ENCODE results near the gene POLR1G. TPM values are rescaled to one million over a fixed set of nuclear protein-coding genes. Genes with fewer than 3 reads are reported as not detected.

The POLR1G gene
- total and polyA plus RNA-seq, 4 donors: 1.1 to 2.4 (median 1.9) TPM

DNA sequence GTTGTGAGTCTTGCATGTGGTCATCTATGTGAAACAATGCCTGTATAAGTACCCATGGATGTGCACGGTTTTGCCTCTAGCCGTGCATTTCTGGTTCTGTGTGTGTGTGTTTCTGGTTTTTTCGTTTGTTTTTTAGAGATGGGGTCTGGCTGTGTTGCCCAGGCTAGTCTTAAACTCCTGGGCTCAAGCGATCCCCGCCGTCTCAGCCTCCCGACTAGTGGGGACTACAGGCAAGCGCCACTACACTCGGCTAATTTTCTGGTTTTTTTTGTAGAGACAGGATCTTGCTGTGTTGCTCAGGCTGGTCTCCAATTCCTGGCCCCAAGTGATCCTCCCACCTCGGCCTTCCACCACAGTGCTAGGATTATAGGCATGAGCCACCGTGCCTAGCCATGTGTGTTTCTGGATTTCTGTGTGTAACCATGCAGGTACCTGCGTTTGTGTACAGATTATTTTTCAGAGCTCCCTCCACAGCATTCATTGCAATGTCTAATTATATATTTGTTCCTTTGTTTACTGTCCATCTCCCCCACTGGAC, 45.5 kb downstream of the POLR1G start:
- Histone ChIP-seq H3K9me3 (ENCODE audit: control insufficient read depth in 4 of 4, low read length in 3 of 4) (no peaks in the 10 kb centered on the region), H3K27me3 (ENCODE audit: control insufficient read depth in 4 of 4, insufficient read depth in 4 of 4, low read length in 3 of 4) (no peaks in the 10 kb centered on the region), H3K4me1 (ENCODE audit: control insufficient read depth in 4 of 4, insufficient read depth in 4 of 4, low read length in 3 of 4) (peaks cover 0 to 15% (median 6%) of the 10 kb centered on the region in 4 donors), H3K9ac (ENCODE audit: low read depth in 1 of 2, low read length in 2 of 2) (no peak overlapping the region), H3K27ac (ENCODE audit: low read depth in 1 of 2, low read length in 2 of 2) (peak overlapping the region in 1 of 2 donors; percentile 36), H3K4me3 (ENCODE audit: low read depth in 1 of 3, low read length in 3 of 3) (no peak overlapping the region), H3K36me3 (ENCODE audit: control insufficient read depth in 4 of 4, insufficient read depth in 3 of 4, low read depth in 1 of 4, low read length in 3 of 4) (no peaks in the 10 kb centered on the region)
- TF ChIP-seq TAF1 (conservative IDR thresholded peaks at IDR 0.05) (no peak), SP1 (IDR thresholded peaks at IDR 0.05) (no peak), NR2F2 (IDR thresholded peaks at IDR 0.05) (no peak), GABPA (IDR thresholded peaks at IDR 0.05 in 1 of 2, conservative IDR thresholded peaks at IDR 0.05 in 1 of 2) (no peak), FOXA2 (IDR thresholded peaks at IDR 0.05) (no peak), RXRA (IDR thresholded peaks at IDR 0.05) (no peak), RAD21 (IDR thresholded peaks at IDR 0.05) (no peak), EGR1 (IDR thresholded peaks at IDR 0.05; ENCODE audit: low read depth in 2 of 2) (no peak), JUND (IDR thresholded peaks at IDR 0.05) (no peak), YY1 (IDR thresholded peaks at IDR 0.05) (no peak), FOXA1 (IDR thresholded peaks at IDR 0.05) (no peak), HNF4A (conservative IDR thresholded peaks at IDR 0.05) (no peak), HNF4G (IDR thresholded peaks at IDR 0.05) (no peak)
- TF ChIP-seq, protein P1, sequence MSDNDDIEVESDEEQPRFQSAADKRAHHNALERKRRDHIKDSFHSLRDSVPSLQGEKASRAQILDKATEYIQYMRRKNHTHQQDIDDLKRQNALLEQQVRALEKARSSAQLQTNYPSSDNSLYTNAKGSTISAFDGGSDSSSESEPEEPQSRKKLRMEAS (IDR thresholded peaks at IDR 0.05): no peak
- TF ChIP-seq, protein P2, sequence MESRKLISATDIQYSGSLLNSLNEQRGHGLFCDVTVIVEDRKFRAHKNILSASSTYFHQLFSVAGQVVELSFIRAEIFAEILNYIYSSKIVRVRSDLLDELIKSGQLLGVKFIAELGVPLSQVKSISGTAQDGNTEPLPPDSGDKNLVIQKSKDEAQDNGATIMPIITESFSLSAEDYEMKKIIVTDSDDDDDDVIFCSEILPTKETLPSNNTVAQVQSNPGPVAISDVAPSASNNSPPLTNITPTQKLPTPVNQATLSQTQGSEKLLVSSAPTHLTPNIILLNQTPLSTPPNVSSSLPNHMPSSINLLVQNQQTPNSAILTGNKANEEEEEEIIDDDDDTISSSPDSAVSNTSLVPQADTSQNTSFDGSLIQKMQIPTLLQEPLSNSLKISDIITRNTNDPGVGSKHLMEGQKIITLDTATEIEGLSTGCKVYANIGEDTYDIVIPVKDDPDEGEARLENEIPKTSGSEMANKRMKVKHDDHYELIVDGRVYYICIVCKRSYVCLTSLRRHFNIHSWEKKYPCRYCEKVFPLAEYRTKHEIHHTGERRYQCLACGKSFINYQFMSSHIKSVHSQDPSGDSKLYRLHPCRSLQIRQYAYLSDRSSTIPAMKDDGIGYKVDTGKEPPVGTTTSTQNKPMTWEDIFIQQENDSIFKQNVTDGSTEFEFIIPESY (IDR thresholded peaks at IDR 0.05): no peak
- TF ChIP-seq, protein P3, sequence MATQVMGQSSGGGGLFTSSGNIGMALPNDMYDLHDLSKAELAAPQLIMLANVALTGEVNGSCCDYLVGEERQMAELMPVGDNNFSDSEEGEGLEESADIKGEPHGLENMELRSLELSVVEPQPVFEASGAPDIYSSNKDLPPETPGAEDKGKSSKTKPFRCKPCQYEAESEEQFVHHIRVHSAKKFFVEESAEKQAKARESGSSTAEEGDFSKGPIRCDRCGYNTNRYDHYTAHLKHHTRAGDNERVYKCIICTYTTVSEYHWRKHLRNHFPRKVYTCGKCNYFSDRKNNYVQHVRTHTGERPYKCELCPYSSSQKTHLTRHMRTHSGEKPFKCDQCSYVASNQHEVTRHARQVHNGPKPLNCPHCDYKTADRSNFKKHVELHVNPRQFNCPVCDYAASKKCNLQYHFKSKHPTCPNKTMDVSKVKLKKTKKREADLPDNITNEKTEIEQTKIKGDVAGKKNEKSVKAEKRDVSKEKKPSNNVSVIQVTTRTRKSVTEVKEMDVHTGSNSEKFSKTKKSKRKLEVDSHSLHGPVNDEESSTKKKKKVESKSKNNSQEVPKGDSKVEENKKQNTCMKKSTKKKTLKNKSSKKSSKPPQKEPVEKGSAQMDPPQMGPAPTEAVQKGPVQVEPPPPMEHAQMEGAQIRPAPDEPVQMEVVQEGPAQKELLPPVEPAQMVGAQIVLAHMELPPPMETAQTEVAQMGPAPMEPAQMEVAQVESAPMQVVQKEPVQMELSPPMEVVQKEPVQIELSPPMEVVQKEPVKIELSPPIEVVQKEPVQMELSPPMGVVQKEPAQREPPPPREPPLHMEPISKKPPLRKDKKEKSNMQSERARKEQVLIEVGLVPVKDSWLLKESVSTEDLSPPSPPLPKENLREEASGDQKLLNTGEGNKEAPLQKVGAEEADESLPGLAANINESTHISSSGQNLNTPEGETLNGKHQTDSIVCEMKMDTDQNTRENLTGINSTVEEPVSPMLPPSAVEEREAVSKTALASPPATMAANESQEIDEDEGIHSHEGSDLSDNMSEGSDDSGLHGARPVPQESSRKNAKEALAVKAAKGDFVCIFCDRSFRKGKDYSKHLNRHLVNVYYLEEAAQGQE (IDR thresholded peaks at IDR 0.05): no peak
- TF ChIP-seq, protein P4, sequence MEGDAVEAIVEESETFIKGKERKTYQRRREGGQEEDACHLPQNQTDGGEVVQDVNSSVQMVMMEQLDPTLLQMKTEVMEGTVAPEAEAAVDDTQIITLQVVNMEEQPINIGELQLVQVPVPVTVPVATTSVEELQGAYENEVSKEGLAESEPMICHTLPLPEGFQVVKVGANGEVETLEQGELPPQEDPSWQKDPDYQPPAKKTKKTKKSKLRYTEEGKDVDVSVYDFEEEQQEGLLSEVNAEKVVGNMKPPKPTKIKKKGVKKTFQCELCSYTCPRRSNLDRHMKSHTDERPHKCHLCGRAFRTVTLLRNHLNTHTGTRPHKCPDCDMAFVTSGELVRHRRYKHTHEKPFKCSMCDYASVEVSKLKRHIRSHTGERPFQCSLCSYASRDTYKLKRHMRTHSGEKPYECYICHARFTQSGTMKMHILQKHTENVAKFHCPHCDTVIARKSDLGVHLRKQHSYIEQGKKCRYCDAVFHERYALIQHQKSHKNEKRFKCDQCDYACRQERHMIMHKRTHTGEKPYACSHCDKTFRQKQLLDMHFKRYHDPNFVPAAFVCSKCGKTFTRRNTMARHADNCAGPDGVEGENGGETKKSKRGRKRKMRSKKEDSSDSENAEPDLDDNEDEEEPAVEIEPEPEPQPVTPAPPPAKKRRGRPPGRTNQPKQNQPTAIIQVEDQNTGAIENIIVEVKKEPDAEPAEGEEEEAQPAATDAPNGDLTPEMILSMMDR (IDR thresholded peaks at IDR 0.05; ENCODE audit: low read depth, low read length, missing input control): no peak
- TF ChIP-seq, protein P5, sequence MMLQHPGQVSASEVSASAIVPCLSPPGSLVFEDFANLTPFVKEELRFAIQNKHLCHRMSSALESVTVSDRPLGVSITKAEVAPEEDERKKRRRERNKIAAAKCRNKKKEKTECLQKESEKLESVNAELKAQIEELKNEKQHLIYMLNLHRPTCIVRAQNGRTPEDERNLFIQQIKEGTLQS (IDR thresholded peaks at IDR 0.05): no peak
- WGBS: 80% methylated on average over 12 of the region's 12 CpGs
- no peak for DNase-seq (ENCODE audit: low spot score)
